Gastrocnemius medialis (tissue), 4 donors: ENCODE measurements around the gene WDR37.

Experiments used
- CTCF ChIP-seq, 5 experiments: fragments of 450-650 bp in 3 of 5; fragments of 200-600 bp in 2 of 5; sonication (generic) in 2 of 5; IDR thresholded peaks in 4 of 5; conservative IDR thresholded peaks in 1 of 5; 1 replicate in 4 of 5; 2 replicates in 1 of 5; pipeline ENCODE4 v1.5.1; 2016 to 2019; ENCODE audit warnings: antibody characterized with exemption in 5 of 5, mild to moderate bottlenecking in 3 of 5, moderate library complexity in 3 of 5
- POLR2A ChIP-seq, 2 donors: fragments of 450-650 bp; IDR thresholded peaks; one replicate each; pipeline ENCODE4 v1.6.1; 2017; ENCODE audit warnings: antibody characterized with exemption in 2 of 2, mild to moderate bottlenecking in 2 of 2, moderate library complexity in 2 of 2

- TF ChIP-seq CTCF (IDR thresholded peaks at IDR 0.05 in 4 of 5, conservative IDR thresholded peaks at IDR 0.05 in 1 of 5) (no peak), POLR2A (IDR thresholded peaks at IDR 0.05) (no peak)
Observed at GRCh38 chr10:1178506-1178905, 122.3 kb downstream of the WDR37 start.
